HepG2 (cell line): ENCODE measurements around the gene IQGAP2. TPM values are rescaled to one million over a fixed set of nuclear protein-coding genes. Genes with fewer than 3 reads are reported as not detected.
A peak's percentile ranks its signal among the peaks of the same experiment; 100 is the strongest.

ENCODE experiments used
- AGO2 ChIP-seq: fragments of 200-400 bp; formaldehyde crosslinking; optimal IDR thresholded peaks from 2 replicates; pipeline ENCODE3; 2017; ENCODE audit warnings: mild to moderate bottlenecking, low read depth, low read length, moderate library complexity
- ATF7 ChIP-seq, 2 experiments: fragments of 450-650 bp in 1 of 2; sonication (generic) in 1 of 2; formaldehyde crosslinking in 1 of 2; IDR thresholded peaks; 2 replicates each; pipeline versions ENCODE4 v1.4.0 to v1.6.1; 2016 to 2020; ENCODE audit warnings: antibody characterized with exemption in 1 of 2, mild to moderate bottlenecking in 1 of 2, missing genetic modification reagents in 1 of 2
- FOXM1 ChIP-seq: sonication (generic); formaldehyde crosslinking; IDR thresholded peaks from 2 replicates; pipeline ENCODE4 v1.5.0; 2020; ENCODE audit warnings: missing genetic modification reagents
- GRHL1 ChIP-seq: sonication (generic); formaldehyde crosslinking; conservative IDR thresholded peaks from 2 replicates; pipeline ENCODE4 v1.8.0; 2022; ENCODE audit warnings: missing genetic modification reagents
- MAFG ChIP-seq: sonication (generic); formaldehyde crosslinking; IDR thresholded peaks from 2 replicates; pipeline ENCODE4 v1.5.1; 2020; ENCODE audit warnings: mild to moderate bottlenecking, missing genetic modification reagents
- NFIC ChIP-seq: IDR thresholded peaks from 2 replicates; pipeline ENCODE4 v1.6.1; 2012; ENCODE audit warnings: mild to moderate bottlenecking, low read length, inconsistent platforms
- RFXANK ChIP-seq: IDR thresholded peaks from 2 replicates; pipeline ENCODE4 v1.6.1; 2016
- ZBTB2 ChIP-seq: sonication (generic); formaldehyde crosslinking; IDR thresholded peaks from 2 replicates; pipeline ENCODE4 v1.8.0; 2022; ENCODE audit warnings: low read depth, missing genetic modification reagents
- ZBTB38 ChIP-seq: sonication (generic); formaldehyde crosslinking; IDR thresholded peaks from 2 replicates; pipeline ENCODE4 v1.5.1; 2020; ENCODE audit warnings: mild to moderate bottlenecking, missing genetic modification reagents
- ZFP90 ChIP-seq: sonication (generic); formaldehyde crosslinking; IDR thresholded peaks from 2 replicates; pipeline ENCODE4 v1.8.0; 2022; ENCODE audit warnings: missing genetic modification reagents, mild to moderate bottlenecking, inconsistent platforms, borderline replicate concordance
- ZNF281 ChIP-seq: sonication (generic); formaldehyde crosslinking; IDR thresholded peaks from 2 replicates; pipeline ENCODE4 v1.4.0; 2020; ENCODE audit warnings: missing genetic modification reagents, borderline replicate concordance
- ZNF577 ChIP-seq: sonication (generic); formaldehyde crosslinking; IDR thresholded peaks from 2 replicates; pipeline ENCODE4 v1.4.0; 2020; ENCODE audit warnings: mild to moderate bottlenecking, low read depth, missing genetic modification reagents, borderline replicate concordance
- ZNF720 ChIP-seq: sonication (generic); formaldehyde crosslinking; IDR thresholded peaks from 2 replicates; pipeline ENCODE4 v1.4.0; 2020; ENCODE audit warnings: missing genetic modification reagents
- ZNF772 ChIP-seq: sonication (generic); formaldehyde crosslinking; IDR thresholded peaks from 2 replicates; pipeline ENCODE4 v1.5.0; 2020; ENCODE audit warnings: mild to moderate bottlenecking, missing genetic modification reagents
- polyA plus RNA-seq, 8 experiments: library from polyadenylated mRNA; depleted of rRNA in 3 of 8; stranded (reverse) in 7 of 8; unstranded in 1 of 8; fragments of >200 nt; fragmentation: Illumina TruSeq in 4 of 8; extraction: Trizol in 4 of 8; gene quantifications; 2 replicates each; pipeline versions ENCODE4 v1.2.1 to v1.2.3, GENCODE V29; 2011 to 2016; ENCODE audit warnings: low read depth in 4 of 8, missing spikeins in 1 of 8, mixed read lengths in 1 of 8; ENCODE audit not compliant: insufficient read depth in 1 of 8
- total RNA-seq, 5 experiments: library from RNA; depleted of rRNA; stranded (reverse); fragments of >200 nt; fragmentation: Illumina TruSeq; extraction: Trizol; gene quantifications; 2 replicates each; pipeline ENCODE4 v1.2.3, GENCODE V29; 2016; ENCODE audit warnings: low read depth in 1 of 5
- TF ChIP-seq, protein P1 (sequence below): sonication (generic); formaldehyde crosslinking; conservative IDR thresholded peaks from 2 replicates; pipeline ENCODE4 v1.4.0; 2020; ENCODE audit warnings: missing genetic modification reagents
- TF ChIP-seq, protein P2 (sequence below): sonication (generic); formaldehyde crosslinking; IDR thresholded peaks from 2 replicates; pipeline ENCODE4 v1.8.1; 2023; ENCODE audit warnings: mild to moderate bottlenecking, missing genetic modification reagents
- TF ChIP-seq, protein P3 (sequence below): sonication (generic); formaldehyde crosslinking; IDR thresholded peaks from 2 replicates; pipeline ENCODE4 v1.5.1; 2020; ENCODE audit warnings: missing genetic modification reagents, mild to moderate bottlenecking, borderline replicate concordance

The IQGAP2 gene
- total and polyA plus RNA-seq, 2 of the 13 experiments (the other 11 are each of a cell fraction or from before 2014, with no cell fraction given), result 35.2 to 83.3 TPM

- TF ChIP-seq, protein P1, sequence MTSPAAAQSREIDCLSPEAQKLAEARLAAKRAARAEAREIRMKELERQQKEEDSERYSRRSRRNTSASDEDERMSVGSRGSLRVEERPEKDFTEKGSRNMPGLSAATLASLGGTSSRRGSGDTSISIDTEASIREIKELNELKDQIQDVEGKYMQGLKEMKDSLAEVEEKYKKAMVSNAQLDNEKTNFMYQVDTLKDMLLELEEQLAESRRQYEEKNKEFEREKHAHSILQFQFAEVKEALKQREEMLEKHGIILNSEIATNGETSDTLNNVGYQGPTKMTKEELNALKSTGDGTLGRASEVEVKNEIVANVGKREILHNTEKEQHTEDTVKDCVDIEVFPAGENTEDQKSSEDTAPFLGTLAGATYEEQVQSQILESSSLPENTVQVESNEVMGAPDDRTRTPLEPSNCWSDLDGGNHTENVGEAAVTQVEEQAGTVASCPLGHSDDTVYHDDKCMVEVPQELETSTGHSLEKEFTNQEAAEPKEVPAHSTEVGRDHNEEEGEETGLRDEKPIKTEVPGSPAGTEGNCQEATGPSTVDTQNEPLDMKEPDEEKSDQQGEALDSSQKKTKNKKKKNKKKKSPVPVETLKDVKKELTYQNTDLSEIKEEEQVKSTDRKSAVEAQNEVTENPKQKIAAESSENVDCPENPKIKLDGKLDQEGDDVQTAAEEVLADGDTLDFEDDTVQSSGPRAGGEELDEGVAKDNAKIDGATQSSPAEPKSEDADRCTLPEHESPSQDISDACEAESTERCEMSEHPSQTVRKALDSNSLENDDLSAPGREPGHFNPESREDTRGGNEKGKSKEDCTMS (CRISPR knock-in tag), result no peak
- no peak for TF ChIP-seq FOXM1 (CRISPR knock-in tag)
- TF ChIP-seq, protein P2, sequence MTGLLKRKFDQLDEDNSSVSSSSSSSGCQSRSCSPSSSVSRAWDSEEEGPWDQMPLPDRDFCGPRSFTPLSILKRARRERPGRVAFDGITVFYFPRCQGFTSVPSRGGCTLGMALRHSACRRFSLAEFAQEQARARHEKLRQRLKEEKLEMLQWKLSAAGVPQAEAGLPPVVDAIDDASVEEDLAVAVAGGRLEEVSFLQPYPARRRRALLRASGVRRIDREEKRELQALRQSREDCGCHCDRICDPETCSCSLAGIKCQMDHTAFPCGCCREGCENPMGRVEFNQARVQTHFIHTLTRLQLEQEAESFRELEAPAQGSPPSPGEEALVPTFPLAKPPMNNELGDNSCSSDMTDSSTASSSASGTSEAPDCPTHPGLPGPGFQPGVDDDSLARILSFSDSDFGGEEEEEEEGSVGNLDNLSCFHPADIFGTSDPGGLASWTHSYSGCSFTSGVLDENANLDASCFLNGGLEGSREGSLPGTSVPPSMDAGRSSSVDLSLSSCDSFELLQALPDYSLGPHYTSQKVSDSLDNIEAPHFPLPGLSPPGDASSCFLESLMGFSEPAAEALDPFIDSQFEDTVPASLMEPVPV (CRISPR knock-in tag), result no peak
- TF ChIP-seq ZNF772, result no peak
- TF ChIP-seq, protein P3, sequence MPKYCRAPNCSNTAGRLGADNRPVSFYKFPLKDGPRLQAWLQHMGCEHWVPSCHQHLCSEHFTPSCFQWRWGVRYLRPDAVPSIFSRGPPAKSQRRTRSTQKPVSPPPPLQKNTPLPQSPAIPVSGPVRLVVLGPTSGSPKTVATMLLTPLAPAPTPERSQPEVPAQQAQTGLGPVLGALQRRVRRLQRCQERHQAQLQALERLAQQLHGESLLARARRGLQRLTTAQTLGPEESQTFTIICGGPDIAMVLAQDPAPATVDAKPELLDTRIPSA (CRISPR knock-in tag), result no peak
- no peak for TF ChIP-seq ZFP90 (CRISPR knock-in tag)
- no peak for TF ChIP-seq RFXANK
- no peak for TF ChIP-seq GRHL1 (CRISPR knock-in tag)
- no peak for TF ChIP-seq ZNF720 (CRISPR knock-in tag)
- no peak for TF ChIP-seq ZBTB2
- peak; percentile 59; the same call in 1 of the 2 replicates for TF ChIP-seq NFIC
- no peak for TF ChIP-seq ZNF577 (CRISPR knock-in tag)
- no peak for TF ChIP-seq AGO2
- no peak for TF ChIP-seq MAFG (CRISPR knock-in tag)
- TF ChIP-seq ATF7 (IDR thresholded peaks at IDR 0.05), result no peak
- TF ChIP-seq ATF7 (CRISPR knock-in tag; IDR thresholded peaks at IDR 0.05), result no peak
- no peak for TF ChIP-seq ZBTB38 (CRISPR knock-in tag)
- no peak for TF ChIP-seq ZNF281
These were observed 90.2 kb downstream of the IQGAP2 start (continued) for GRCh38 chr5:76493190-76493837.
